HG03442 (cell line): Measurements from ENCODE around the gene TCF4.

ENCODE experiments used
- ATAC-seq: cut with Tn5 transposase; IDR thresholded peaks from one replicate; pipeline ENCODE4 v1.9.1; 2021; ENCODE audit warnings: mild to moderate bottlenecking, moderate library complexity; ENCODE audit not compliant: unreplicated experiment

TCF4 gene

GRCh38 chr18:55419132-55419946 lies 168.7 kb downstream of the TCF4 start:
- ATAC-seq, result no peak

- ATAC-seq, result no peak
Measured at GRCh38 chr18:55418439-55418838, 169.6 kb downstream of the TCF4 start.

GRCh38 chr18:55416791-55417190 lies 171.2 kb downstream of the TCF4 start:
- no peak for ATAC-seq

- ATAC-seq, result peak; percentile 91
Measured at GRCh38 chr18:55415258-55415871, 172.6 kb downstream of the TCF4 start.

- ATAC-seq, result no peak
Measured at GRCh38 chr18:55414475-55414874, 173.5 kb downstream of the TCF4 start.

- ATAC-seq, result no peak
Measured at GRCh38 chr18:55413474-55413873, 174.5 kb downstream of the TCF4 start.

- ATAC-seq, result no peak
Measured at GRCh38 chr18:55407774-55408535, 180.0 kb downstream of the TCF4 start.

- no peak for ATAC-seq
Measured at GRCh38 chr18:55407191-55407590, 180.8 kb downstream of the TCF4 start.

- ATAC-seq, result no peak
Measured at GRCh38 chr18:55406451-55406991, 181.5 kb downstream of the TCF4 start.

GRCh38 chr18:55405893-55406406 lies 182.0 kb downstream of the TCF4 start:
- ATAC-seq, result peak; percentile 47

- ATAC-seq, result no peak
Measured at GRCh38 chr18:55405475-55405874, 182.5 kb downstream of the TCF4 start.

- no peak for ATAC-seq
Measured at GRCh38 chr18:55404832-55405465, 183.0 kb downstream of the TCF4 start.

- no peak for ATAC-seq
Measured at GRCh38 chr18:55404136-55404830, 183.7 kb downstream of the TCF4 start.

GRCh38 chr18:55403421-55403949 lies 184.5 kb downstream of the TCF4 start:
- no peak for ATAC-seq

- no peak for ATAC-seq
Measured at GRCh38 chr18:55402731-55403405, 185.1 kb downstream of the TCF4 start.

GRCh38 chr18:55401638-55402191 lies 186.3 kb downstream of the TCF4 start:
- no peak for ATAC-seq

GRCh38 chr18:55400590-55401541 lies 187.1 kb downstream of the TCF4 start:
- ATAC-seq, result no peak

- no peak for ATAC-seq
Measured at GRCh38 chr18:55400081-55400480, 187.9 kb downstream of the TCF4 start.
